Measurements from ENCODE around the gene ZDHHC3.

GRCh38 chr3:45010811-45011333 is 34.9 kb upstream of the ZDHHC3 start:
- TF ChIP-seq CTCF (IDR thresholded peaks at IDR 0.05), result no peak
- TF ChIP-seq EZH2 (IDR thresholded peaks at IDR 0.05; ENCODE audit: borderline replicate concordance, insufficient read depth, low read depth, low read length, poor library complexity, severe bottlenecking), result no peak
